HG02981 (cell line): Measurements from ENCODE around the gene CCNJL.

Experiments
- ATAC-seq: cut with Tn5 transposase; IDR thresholded peaks from one replicate; pipeline ENCODE4 v1.9.1; 2021; ENCODE audit warnings: mild to moderate bottlenecking, moderate library complexity; ENCODE audit not compliant: unreplicated experiment

Gene CCNJL

GRCh38 chr5:160231783-160232342 lies 80.5 kb downstream of the CCNJL start:
- ATAC-seq: no peak

- peak; percentile 57 for ATAC-seq
These were observed 81.5 kb downstream of the CCNJL start for GRCh38 chr5:160230686-160231527.

GRCh38 chr5:160229190-160229742 lies 83.1 kb downstream of the CCNJL start, which contains the start of gene FABP6:
FABP6 (plus strand) TSS chr5:160229506; CDS start chr5:160229558, 52 bp downstream.
- no peak for ATAC-seq

- ATAC-seq: no peak
These were observed 85.4 kb downstream of the CCNJL start for GRCh38 chr5:160227012-160227411.

- ATAC-seq: no peak
These were observed 91.3 kb downstream of the CCNJL start for GRCh38 chr5:160221082-160221481.

GRCh38 chr5:160219356-160219755 lies 93.0 kb downstream of the CCNJL start:
- ATAC-seq: no peak

GRCh38 chr5:160213537-160213936 lies 98.8 kb downstream of the CCNJL start:
- no peak for ATAC-seq

- ATAC-seq: no peak
These were observed 101.0 kb downstream of the CCNJL start for GRCh38 chr5:160211352-160211751.

- no peak for ATAC-seq
These were observed 101.8 kb downstream of the CCNJL start for GRCh38 chr5:160210606-160211005.

GRCh38 chr5:160209917-160210316 lies 102.4 kb downstream of the CCNJL start:
- ATAC-seq: no peak

- ATAC-seq: no peak
These were observed 105.3 kb downstream of the CCNJL start for GRCh38 chr5:160207061-160207460.
